ENCODE data around the gene PHACTR4.
"Not testable (repeated sequence)": the region's sequence is repeated elsewhere in the genome, so short reads cannot be mapped to it uniquely, and the experiment has no call there.

Gene PHACTR4

DNA sequence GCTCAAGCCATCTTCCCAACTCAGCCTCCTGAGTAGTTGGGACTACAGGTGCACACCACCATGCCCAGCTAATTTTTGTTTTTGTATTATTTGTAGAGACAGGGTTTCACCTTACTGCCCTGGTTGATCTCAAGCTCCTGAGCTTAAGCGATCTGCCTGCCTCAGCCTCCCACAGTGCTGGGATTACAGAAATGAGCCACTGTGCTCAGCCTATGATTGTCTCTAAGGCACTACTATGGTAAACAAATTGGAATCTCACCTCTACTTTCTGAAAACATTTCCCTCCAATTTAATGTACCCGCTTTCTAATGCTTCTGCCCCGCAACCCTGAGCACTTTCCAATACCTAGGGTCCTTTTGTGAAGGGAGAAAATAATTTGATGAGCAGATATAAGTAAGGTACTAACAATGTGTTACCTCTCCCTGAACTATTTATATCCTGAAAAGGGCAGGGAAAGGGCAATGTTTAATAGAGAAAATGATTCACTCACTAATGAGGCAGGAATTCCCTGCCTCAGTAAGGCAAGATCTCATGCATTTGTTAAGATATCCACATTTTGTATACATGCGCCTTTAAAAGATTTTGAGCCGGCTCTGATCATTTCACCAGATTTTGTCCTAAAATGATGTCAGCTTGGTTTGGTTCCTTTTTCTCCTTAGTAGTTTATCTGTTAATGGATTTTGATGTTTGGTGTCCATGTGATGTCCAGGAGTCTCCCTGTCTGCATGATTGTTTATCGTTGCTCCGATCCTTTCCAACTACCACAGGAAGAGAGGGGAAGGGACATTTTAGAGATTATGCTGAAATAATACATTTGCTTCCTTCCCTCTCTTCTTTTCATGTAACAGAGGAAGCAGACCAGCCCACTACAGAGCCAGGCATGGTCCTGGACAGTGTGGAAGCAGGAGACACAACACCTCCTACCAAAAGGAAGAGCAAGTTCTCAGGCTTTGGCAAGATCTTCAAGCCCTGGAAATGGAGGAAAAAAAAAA, 89.0 kb downstream of the PHACTR4 start:
- H3K79me2 ChIP-seq (ENCODE audit: control insufficient read depth, low read length), result no peaks in the 10 kb centered on the region
- H3K4me3 ChIP-seq (ENCODE audit: low read length), result no peak overlapping the region
- peaks cover 8% of the 10 kb centered on the region; the same call in 1 of the 2 replicates for H3K36me3 ChIP-seq (ENCODE audit: control insufficient read depth, low read length)
- TF ChIP-seq EZH2phosphoT487 (IDR thresholded peaks at IDR 0.05; ENCODE audit: borderline replicate concordance, low read length), result no peak
- H3K27ac ChIP-seq (ENCODE audit: low read depth, low read length), result no peak overlapping the region
- H3K9me2 ChIP-seq (replicated peaks; ENCODE audit: control insufficient read depth, low read length), result no peaks in the 10 kb centered on the region
- H3K4me1 ChIP-seq (ENCODE audit: control insufficient read depth, low read length), result peaks cover 11% of the 10 kb centered on the region
- H4K20me1 ChIP-seq (ENCODE audit: control insufficient read depth, insufficient read depth, low read depth, low read length), result no peaks in the 10 kb centered on the region
- H3K27me3 ChIP-seq (ENCODE audit: control insufficient read depth, low read length), result no peaks in the 10 kb centered on the region
- 0 out of 2 replicates have a peak, but pooled peaks cover 5% of the 10 kb centered on the region for H3F3A ChIP-seq (ENCODE audit: control insufficient read depth, insufficient read depth)
- no peak overlapping the region for H3K4me2 ChIP-seq (ENCODE audit: low read length)
- H3K9me3 ChIP-seq (ENCODE audit: control insufficient read depth, insufficient read depth, low read length), result no peaks in the 10 kb centered on the region

DNA sequence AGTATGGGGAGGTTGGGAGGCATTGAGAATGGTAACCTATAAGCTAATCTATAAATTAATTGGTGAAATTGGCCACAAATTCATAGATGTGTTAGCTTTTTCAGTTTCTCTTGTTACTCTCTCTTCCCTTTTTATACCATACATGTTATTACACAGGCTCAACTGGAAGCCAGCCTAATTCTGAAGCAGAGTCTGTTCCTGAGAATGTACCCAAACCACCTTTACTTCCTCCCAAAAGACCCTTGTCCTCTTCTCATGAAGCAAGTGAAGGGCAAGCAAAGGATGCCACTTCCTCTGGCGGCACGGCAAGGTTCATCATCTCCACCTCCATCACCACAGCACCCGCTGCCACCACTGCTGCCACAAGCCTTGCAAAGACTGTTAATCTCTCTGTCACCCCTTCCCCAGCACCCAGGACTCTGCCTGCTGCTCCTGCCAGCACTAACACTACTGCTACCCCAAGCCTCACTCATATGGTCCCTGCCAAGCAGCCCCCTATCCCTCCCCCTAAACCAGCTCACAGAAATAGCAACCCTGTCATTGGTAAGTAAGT, 96.8 kb downstream of the PHACTR4 start:
- Histone ChIP-seq H3K79me2 (ENCODE audit: control insufficient read depth, low read length) (no peaks in the 10 kb centered on the region), H4K20me1 (ENCODE audit: control insufficient read depth, insufficient read depth, low read depth, low read length) (no peaks in the 10 kb centered on the region), H3K4me1 (ENCODE audit: control insufficient read depth, low read length) (no peaks in the 10 kb centered on the region), H3K27me3 (ENCODE audit: control insufficient read depth, low read length) (no peaks in the 10 kb centered on the region), H3K9me2 (replicated peaks; ENCODE audit: control insufficient read depth, low read length) (no peaks in the 10 kb centered on the region), H3K4me3 (ENCODE audit: low read length) (no peak overlapping the region), H3K9me3 (ENCODE audit: control insufficient read depth, insufficient read depth, low read length) (no peaks in the 10 kb centered on the region), H3F3A (ENCODE audit: control insufficient read depth, insufficient read depth) (0 out of 2 replicates have a peak, but pooled peaks cover 1% of the 10 kb centered on the region), H3K4me2 (ENCODE audit: low read length) (no peak overlapping the region), H3K36me3 (ENCODE audit: control insufficient read depth, low read length) (peaks cover 16% of the 10 kb centered on the region), H3K27ac (ENCODE audit: low read depth, low read length) (no peak overlapping the region)
- TF ChIP-seq EZH2phosphoT487 (IDR thresholded peaks at IDR 0.05; ENCODE audit: borderline replicate concordance, low read length), result no peak
- TF ChIP-seq, protein P1, sequence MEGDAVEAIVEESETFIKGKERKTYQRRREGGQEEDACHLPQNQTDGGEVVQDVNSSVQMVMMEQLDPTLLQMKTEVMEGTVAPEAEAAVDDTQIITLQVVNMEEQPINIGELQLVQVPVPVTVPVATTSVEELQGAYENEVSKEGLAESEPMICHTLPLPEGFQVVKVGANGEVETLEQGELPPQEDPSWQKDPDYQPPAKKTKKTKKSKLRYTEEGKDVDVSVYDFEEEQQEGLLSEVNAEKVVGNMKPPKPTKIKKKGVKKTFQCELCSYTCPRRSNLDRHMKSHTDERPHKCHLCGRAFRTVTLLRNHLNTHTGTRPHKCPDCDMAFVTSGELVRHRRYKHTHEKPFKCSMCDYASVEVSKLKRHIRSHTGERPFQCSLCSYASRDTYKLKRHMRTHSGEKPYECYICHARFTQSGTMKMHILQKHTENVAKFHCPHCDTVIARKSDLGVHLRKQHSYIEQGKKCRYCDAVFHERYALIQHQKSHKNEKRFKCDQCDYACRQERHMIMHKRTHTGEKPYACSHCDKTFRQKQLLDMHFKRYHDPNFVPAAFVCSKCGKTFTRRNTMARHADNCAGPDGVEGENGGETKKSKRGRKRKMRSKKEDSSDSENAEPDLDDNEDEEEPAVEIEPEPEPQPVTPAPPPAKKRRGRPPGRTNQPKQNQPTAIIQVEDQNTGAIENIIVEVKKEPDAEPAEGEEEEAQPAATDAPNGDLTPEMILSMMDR (IDR thresholded peaks at IDR 0.05; ENCODE audit: low read depth, low read length, poor library complexity, severe bottlenecking), result no peak

DNA sequence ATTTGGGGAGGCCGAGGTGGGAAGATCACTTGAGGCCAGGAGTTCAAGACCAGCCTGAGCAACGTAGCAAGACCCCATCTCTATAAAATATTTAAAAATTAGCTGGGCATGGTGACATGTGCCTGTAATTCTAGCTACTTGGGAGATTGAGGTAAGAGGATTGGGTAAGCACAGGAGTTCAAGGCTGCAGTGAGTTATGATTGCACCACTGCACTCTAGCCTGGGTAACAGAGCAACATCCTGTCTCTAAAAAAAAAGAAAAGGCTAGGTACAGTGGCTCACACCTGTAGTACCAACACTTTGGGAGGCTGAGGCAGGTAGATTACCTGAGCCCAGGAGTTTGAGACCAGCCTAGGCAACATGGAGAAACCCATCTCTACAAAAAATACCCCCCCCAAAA, 100.6 kb downstream of the PHACTR4 start:
- TF ChIP-seq, protein P1 (IDR thresholded peaks at IDR 0.05; ENCODE audit: low read depth, low read length, poor library complexity, severe bottlenecking), result no peak
- TF ChIP-seq EZH2phosphoT487 (IDR thresholded peaks at IDR 0.05; ENCODE audit: borderline replicate concordance, low read length), result no peak
- H3K79me2 ChIP-seq (ENCODE audit: control insufficient read depth, low read length), result no peaks in the 10 kb centered on the region

DNA sequence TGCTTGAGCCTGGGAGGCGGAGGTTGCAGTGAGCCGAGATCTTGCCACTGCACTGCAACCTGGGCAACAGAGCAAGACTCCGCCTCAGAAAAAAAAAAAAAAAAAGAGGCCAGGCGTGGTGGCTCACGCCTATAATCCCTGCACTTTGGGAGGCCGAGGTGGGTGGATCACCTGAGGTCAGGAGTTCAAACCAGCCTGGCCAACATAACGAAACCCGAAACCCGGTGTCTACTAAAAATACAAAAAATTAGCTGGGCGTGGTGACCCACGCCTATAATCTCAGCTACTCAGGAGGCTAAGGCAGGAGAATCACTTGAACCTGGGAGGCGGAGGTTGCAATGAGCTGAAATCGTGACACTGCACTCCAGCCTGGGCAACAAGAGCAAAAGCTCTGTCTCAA, 110.0 kb downstream of the PHACTR4 start:
- H3K27ac ChIP-seq (ENCODE audit: low read depth, low read length), result not testable (repeated sequence)

More for the DNA sequence above, 100.6 kb downstream of the PHACTR4 start:
- 0 out of 2 replicates have a peak, but pooled peaks cover 4% of the 10 kb centered on the region for H3F3A ChIP-seq (ENCODE audit: control insufficient read depth, insufficient read depth)
- H3K36me3 ChIP-seq (ENCODE audit: control insufficient read depth, low read length), result peaks cover 24% of the 10 kb centered on the region
- H3K4me3 ChIP-seq (ENCODE audit: low read length), result no peak overlapping the region
- H3K9me3 ChIP-seq (ENCODE audit: control insufficient read depth, insufficient read depth, low read length), result no peaks in the 10 kb centered on the region
- H4K20me1 ChIP-seq (ENCODE audit: control insufficient read depth, insufficient read depth, low read depth, low read length), result no peaks in the 10 kb centered on the region
- no peaks in the 10 kb centered on the region for H3K4me1 ChIP-seq (ENCODE audit: control insufficient read depth, low read length)
- no peaks in the 10 kb centered on the region for H3K27me3 ChIP-seq (ENCODE audit: control insufficient read depth, low read length)
- no peak overlapping the region for H3K27ac ChIP-seq (ENCODE audit: low read depth, low read length)
- H3K9me2 ChIP-seq (replicated peaks; ENCODE audit: control insufficient read depth, low read length), result no peaks in the 10 kb centered on the region
- no peak overlapping the region for H3K4me2 ChIP-seq (ENCODE audit: low read length)

More for the DNA sequence above, 110.0 kb downstream of the PHACTR4 start:
- H4K20me1 ChIP-seq (ENCODE audit: control insufficient read depth, insufficient read depth, low read depth, low read length); H3K9me3 ChIP-seq (ENCODE audit: control insufficient read depth, insufficient read depth, low read length); H3K9me2 ChIP-seq (replicated peaks; ENCODE audit: control insufficient read depth, low read length); H3K4me1 ChIP-seq (ENCODE audit: control insufficient read depth, low read length); H3K4me2 ChIP-seq (ENCODE audit: low read length); H3K4me3 ChIP-seq (ENCODE audit: low read length); H3K79me2 ChIP-seq (ENCODE audit: control insufficient read depth, low read length); H3K27me3 ChIP-seq (ENCODE audit: control insufficient read depth, low read length); H3F3A ChIP-seq (ENCODE audit: control insufficient read depth, insufficient read depth): not testable (repeated sequence)
- peaks cover 29% of the 10 kb centered on the region for H3K36me3 ChIP-seq (ENCODE audit: control insufficient read depth, low read length)

All from DOHH2 (cell line).